ENCODE results near the gene CPT2.
A peak's percentile ranks its signal among the peaks of the same experiment; 100 is the strongest.

The CPT2 gene

DNA sequence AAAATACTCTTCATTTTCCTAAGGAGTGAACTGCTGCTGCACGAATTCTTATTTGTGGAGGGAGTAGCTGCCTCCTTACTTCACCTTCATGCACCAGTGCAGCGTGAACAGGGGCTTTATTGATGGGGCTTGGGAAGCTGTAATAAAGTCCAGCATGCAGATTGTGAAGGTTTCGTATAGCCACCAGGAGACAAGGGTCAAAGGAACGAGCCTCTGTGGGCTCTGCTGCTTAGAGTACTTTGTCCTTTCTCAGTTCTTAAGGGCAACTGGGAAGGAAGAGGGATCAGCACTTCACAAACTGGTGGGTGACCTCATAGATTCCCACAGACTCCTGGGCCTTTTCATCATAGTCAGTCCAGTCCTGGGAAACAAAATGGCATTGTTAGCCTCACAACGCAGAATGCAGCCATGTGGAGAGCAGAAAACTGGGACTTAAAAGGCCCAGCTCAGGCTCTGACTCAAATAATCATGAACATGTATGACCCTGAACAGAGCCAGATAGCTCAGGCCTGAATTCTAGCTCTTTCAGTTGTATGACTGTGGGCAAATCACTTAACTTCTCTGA lies 17.8 kb downstream of the CPT2 start:
- peak in 1 of 56 donors; percentile 6 for DNase-seq

DNA sequence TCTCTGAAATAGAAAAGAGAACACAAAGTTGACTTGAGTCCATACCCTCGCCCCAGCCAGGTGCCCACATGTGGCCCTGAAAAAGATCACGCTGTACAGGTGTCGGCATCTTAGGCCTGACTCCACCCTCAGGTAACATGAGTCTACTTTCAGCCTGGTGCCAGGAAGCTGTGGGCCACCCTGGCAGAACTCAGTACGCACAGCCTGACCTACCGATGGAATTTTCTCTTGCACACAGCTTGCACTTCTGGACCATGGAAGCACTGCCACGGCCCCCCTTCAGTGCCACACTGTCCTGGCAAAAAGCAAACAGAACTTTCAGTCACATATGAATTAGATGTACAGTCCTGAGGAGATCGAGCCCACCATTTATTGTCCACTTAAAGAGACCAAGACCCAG lies 21.6 kb downstream of the CPT2 start:
- DNase-seq, result no peak

DNA sequence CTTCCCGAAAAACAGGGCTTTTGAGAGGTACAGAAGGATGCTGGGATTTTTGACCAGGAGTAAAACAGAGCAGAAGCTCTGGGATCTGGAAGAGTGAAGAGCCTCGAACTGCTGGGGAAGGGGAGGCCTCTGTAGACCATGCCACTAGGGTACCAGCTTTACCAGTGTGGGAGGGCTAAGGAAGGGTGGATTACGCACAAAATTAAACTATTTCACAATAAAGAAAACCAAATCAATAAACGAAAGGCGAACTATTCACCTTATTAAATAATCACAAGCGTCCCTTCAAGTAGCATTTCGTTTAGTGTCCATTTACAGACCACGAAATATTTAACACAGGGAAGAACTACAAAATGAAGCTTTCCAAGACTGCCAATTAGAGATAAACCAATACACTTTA lies 23.1 kb downstream of the CPT2 start:
- no peak for DNase-seq

DNA sequence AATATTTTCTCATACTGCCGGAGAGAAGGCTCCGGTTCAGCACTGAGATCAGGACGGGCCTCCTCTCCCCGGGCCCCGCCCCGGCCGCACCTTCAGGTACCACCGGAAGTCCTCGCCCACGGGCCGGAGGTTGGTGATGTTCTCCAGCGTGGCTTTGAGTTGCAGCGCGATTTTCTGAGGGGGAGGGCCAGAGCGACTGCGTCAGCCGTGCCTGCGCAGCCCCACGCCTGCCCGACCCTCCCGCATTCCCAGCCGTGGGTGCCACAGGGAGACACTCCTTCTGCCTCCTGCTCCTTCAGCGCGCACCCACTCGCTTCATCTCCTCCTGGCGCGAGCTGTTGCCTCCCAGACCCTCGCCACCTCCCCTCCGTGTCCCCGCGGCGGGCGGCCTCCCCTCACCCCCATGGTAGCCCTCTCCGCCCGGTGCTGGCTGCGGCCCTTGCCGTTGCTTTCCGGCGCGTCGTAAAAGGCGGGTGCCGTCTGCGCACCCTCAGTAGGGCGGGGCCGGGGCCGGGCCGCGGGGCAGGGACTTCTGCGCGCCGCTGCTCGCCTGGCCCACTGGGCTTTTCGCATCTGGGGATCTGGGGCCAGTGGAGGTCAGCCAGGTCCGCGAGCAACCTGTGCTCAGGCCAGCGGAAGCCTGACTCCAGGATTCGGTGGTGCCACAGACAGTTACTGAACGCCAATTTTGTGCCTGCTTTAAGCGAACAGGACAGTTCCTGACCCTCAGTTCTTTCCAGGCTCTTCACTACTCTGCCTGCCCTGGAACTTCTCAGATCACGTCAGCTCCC lies 23.7 kb downstream of the CPT2 start, which contains the start of gene CZIB:
TSS of gene CZIB (minus strand) at position 464 of the 791 bp plus-strand sequence. CDS start at position 405, 59 bp downstream.
- DNase-seq, result peak; percentile 36 to 98 (median 86)

DNA sequence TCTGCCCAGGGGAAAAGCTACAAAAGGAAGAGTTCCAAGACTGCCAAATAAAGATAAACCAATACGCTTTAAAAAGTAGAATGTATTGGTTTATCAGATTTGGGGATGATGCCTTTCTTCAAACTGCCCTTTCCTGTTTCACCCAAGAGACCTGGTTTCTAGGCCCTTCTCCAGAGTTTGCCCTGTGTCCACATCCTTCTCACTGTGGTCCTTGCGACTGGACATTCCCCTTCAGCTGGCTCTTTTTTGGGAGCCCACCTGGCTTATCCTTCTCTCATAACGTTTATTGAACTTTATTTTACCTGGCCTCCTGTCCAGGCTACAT lies 24.3 kb downstream of the CPT2 start:
- no peak for DNase-seq

DNA sequence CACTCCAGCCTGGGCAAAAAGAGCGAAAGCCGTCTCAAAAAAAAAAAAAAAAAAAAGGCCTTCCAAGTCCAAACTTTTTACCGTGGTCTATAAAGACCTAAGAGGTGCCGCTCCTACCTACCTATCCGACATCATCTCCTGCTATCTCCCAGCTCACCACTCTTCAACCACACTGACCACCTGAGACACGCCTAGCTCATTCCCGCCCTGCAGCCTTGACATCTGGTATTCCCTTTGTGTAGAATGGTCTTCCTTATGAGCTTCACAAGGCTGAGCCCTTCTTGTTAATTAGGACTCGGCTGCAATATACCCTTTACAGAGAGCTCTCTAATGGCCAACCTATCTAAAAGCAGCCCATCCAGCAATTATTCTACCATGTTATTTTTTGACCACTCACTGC lies 41.0 kb downstream of the CPT2 start:
- no peak for DNase-seq

DNA sequence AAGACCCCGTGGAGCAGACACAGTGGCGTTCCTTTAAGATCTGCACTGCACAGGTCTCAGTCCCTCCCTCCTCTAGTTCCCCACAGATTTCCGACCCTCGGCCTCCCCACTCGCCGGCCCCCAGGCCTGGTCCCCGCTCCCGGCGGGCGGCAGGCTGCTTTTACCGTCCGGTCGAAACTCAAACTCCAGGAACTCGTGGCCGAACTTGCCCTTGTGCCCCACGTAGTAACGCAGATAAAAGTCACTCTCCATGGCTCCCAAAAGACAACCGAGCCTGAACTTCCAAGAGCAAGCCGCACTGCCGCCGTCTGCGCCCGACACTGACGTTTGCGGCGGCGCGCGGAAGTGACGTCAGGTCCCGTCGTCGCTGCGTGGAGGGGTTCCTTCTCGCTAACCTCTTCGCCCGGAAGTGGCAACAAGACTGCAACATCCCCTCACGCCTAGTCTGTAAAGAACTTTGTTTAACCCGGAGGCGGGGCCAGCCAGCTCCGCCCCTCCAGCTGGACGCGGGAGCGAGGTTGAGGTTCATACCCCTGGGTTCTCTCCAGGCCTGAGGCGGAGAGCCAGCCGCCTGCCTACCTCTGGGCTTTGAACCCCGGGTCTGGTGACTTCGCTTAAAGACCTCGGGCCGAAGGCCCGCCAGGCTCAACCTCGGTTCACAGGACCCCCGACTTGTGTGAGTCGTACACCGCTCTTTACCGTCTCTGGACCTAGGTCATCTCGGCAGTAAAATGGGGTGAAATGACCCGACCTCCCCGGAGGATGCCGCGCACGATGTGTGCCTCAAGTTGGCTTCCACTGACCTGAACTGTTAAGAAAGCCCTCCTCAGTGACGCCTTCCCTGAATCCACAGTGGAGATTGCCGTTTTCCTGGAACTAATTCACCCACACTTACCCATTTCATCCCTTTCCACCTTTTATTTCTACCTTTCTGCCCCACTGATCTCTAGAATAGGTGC lies 41.9 kb downstream of the CPT2 start, which contains the start of gene MAGOH:
TSS of gene MAGOH (minus strand) at position 322 of the 959 bp plus-strand sequence. CDS start at position 252, 70 bp downstream.
- peak; percentile 66 to 96 (median 90) for DNase-seq

DNA sequence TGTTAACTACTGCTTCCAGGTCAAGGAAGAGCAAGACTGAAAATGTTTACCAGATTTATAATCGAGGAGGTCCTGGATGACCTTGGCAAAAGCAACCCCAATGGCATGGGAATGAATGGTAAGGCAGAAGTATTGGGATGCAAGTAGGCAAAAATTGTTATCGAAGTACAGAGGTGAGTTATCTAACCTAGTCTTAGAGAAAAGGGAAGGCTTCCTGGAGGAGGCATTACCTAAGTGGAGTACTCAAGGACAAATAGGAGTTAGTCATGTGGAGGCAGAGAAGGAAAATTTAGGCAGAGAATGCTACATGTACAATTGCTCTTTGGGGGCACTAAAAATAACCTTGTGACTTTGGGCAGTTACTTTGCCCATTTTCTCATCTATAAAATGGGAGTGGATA lies 45.2 kb downstream of the CPT2 start:
- no peak for DNase-seq

DNA sequence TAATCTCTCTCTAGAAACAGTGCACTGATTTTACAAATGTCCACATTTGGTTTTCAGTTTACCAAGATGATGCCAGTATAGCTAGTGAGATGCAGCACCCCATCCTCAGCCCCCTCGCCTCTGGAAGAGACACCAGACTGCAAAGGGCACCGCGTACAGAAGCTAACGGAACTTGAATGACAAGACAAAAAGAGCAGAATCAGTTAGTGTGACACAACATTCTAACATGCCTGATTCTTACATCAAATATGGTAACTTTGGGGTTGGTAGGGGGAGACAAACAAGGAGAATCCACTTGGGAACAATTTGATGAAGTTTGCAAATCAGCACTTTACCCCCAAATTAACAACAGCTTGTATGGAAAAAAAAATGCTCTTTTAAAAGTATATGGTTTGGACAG lies 45.8 kb downstream of the CPT2 start:
- no peak for DNase-seq

DNA sequence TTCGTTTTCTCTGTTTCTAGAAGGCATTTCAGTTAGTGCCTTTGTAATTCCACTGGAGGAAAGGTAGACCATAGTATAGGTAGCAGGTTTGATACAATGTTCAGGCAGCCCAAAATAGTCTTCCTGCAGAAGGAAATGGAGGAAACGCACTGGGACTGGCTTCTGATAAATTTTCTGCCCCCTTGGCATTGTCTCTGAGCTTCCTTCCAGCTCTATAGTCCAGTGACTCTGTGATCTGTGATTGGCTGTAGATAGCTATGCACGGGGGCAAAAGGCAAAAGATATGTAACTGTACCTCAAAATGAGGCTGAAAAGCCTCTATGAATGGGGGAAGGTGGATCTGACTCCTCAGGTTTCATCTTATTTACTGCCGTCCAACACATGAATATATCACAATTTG lies 47.5 kb downstream of the CPT2 start:
- DNase-seq, result no peak

DNA sequence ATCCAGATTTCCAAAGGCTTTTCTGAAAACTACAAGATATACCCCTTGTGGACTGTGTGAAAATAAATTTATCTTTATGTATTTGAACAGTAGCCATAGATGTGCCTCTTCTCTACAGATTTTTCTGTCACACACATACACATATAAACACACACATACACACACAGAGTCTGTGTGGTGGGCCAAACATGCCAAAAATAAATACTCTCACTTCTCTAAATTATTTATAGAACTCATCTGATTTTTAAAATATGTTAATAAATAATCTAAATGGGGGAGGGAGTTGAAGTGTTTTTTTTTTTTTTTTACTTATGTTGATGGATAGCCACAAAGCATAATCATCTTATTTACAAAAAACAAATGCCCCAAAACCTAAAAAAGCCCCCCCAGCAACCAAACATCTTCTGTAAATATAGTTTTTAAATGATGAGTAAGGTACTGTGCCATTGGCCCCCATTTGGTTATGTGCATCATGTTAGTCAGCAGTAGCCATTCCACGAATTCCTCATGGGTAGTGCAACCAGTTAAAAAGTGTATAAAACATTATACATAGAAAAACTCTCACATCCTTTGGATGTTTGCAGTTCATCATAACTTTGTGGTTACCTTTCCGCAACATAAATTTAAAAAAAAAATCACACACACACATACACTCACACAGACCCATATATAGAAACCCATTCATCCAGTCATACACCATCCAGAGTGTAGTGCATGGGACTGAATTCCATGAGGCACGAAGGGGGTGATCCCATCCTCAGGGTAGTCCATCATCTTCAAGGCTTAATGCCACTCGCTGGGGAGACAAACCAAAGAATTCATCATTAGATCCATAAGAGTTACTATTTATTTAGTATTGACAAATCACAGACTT lies 49.9 kb downstream of the CPT2 start:
- no peak for DNase-seq

DNA sequence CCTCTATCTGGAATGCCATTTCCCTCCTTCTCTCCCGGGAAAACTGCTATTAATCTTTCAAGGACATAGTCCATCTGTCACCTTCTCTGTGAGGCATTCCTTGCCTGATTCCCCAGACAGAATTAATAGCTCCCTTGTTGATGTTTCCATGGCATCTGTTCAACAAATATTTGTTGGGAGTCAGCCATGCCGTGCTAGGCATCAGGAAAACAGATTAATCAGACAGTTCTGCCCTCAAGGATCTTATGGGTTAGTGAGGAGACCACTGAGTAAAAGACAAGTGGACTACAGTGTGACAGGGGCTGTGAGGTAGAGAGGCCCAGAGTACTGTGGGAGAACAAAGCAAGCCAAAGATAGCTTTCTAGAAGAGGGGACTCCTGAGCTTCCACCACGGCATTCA lies 53.1 kb downstream of the CPT2 start:
- peak in 2 of 56 donors; percentile 3 to 8 for DNase-seq

DNA sequence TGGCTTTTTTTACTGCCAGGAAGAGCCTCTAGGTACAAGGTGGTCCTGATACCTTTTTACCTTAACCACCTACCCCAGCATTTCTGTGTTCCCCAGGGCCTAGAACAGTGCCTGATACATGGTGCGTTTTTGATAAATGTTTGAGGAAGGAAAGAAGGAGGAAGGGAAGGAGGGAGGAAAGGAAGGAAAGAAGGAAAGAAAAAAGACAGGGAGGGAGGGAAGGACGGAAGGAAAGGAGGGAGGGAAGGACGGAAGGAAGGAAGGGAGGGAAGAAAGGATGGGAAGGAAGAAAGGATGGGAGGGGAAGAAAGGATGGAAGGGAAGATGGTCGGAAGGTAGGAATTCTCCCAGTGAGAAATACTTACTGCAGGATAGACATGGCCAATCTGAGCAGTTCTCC lies 53.7 kb downstream of the CPT2 start:
- DNase-seq, result no peak

DNA sequence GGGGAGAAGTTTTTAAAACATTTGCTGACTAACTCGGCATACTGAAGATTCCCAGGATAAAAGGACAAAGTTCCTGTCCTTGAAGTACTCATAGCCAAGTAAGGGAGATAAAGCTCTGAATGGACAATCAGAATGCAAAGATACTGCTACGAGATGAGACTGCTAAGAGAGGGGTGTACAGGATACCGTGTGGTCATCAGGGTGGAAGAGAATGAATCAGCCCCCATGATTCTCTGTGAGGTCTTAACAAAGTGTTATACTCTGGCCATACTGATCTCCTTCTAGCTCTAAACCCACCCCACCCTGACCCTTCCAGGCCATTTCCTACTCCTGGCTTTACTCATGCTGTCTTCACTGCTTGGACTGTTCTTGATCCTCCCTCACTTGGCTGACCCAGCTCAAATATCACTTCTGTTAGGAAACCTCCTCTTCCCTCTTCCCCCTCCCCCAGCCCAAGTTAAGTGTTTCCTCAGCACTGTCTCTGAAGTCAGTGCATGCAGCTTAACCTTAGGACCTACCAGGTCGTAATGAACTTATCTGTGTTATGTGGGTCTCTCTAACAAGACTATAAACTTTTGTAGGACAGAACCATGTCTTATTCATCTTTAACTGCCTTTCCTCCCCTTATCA lies 57.5 kb downstream of the CPT2 start:
- no peak for DNase-seq

DNA sequence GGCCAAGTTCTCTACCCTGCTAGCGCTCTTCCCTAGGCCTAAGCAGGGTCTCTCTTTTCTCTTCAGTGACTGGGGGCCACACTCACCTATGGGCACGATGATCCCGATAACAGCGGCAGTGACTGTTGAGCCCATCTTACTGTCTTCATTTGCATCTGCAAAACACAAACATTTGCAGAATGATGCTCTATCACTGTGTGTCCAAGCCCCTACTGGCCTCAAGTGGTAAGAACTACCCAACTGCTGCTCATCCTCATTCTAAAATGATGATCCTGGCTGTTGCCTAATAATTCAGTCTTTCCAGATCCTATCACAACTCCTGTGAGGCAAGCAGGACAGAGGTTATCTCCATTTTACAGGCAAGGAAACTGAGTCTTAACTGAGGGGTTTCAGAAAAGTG lies 58.4 kb downstream of the CPT2 start:
- no peak for DNase-seq

DNA sequence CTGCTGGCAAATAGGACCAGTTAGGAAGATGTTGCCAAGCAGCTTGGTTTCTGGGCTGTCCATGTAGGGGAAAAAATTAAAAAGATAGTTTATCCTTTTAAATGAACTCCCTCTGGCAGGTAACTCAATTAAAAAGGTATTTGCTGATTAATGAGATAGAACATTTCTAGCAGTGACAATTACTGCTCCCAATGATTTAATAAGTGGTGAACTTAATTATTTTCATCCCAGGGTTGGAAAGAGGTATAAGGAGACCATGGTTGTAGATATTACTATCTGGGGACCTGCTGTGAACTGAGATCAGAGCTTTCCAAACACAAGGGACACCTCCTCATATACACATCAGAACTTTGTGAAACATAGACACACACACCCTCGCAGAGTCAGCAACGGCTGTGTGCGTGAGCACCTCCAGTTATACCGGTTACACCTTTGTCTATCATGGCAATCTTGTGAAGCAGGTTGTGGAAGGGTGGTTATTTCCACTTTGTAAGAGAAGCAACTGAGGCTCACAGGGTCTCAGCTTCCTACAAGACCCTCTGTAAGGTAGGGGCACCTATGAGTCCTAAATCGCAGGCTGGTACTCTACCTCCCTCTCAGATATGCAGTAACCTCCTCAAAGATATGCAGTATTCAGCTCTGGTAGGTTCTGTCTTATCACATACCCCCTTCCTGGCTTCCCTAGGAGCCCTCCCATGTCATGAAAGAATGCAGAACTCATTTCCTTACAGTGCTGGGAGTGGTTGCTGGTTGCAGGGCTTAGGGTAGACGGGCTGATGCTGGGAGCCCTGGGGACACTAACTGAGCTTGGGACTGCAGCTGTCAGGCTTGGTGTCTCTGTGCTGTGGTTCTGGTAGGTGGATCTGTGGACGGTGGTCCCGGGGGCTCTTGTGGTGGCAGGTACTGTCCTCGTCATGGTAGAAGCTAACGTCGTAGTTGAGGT lies 60.2 kb downstream of the CPT2 start:
- no peak for DNase-seq

DNA sequence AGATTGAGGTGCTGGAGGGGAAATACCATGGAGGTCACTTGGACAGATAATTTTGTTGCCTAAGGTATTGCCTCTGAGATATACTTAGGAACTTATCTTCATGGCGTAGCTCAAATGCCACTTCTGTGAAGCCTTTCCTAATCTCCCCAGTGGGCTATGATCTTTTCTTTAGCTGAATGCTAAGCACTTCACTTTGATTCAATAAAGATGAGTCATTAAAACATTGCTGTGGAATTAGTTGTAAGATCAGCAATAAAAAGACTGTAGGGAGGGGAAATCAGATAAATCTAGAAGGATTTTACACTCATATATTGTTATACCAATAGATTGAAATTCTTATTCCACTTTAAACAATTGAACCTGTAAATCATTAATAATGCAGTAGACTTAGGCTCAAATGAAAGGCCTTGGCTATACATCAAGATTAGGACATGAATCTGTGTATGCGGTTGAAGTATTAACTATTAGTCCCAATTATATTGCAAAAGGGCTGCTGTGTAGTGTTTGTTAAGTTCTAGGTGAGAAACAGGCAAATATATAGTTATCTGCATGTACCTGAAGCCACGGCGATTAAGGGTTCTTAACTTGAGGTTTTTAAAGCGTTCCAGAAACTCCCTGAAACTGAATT lies 60.9 kb downstream of the CPT2 start:
- no peak for DNase-seq

DNA sequence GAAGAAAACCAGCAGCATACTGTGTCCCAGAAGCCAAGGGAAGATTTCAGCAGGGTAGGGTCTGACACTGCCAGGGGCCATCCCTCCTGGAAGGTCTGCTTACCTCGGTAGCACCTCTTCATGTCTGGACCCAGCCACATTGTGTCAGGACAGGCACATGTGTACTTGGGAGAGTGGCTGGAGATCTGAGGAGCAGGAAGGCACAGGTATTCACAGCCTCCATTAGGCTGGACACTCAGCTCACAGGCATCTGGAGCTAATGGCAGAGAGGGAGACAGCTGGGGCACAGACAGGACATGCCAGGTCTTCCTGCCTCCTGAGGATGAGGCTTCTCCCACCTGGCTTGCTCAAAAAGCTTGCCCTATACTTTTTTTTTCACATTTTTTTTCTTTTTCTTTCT lies 61.6 kb downstream of the CPT2 start:
- no peak for DNase-seq

DNA sequence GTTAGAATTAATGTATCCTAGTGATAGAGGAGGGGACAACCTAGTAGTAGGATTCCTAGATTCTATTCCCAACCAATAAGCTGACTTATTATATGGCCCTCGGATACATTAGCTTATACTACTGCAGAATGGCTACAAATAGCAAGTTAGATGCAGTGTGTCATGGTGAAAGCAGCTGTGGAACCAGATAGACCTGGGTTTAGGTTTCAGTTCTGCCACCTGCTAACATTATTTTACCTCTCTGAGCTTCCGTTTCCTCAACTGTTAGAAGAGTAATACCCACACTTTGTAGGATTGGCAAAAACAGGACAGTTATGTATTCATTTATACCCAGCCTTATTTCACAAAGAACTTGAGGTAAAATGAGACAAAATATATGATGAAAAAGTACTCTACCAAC lies 63.3 kb downstream of the CPT2 start:
- no peak for DNase-seq

Measured in amygdala (tissue), 56 donors.